Natural killer cell (primary cell): ENCODE measurements around the gene TTC21B. TPM values are rescaled to one million over a fixed set of nuclear protein-coding genes. Genes with fewer than 3 reads are reported as not detected.
"Not testable (repeated sequence)": the region's sequence is repeated elsewhere in the genome, so short reads cannot be mapped to it uniquely, and the experiment has no call there.

ENCODE experiments used
- ATAC-seq, 3 donors: fragments of 150-1000 bp in 2 of 3; fragments of 200-7000 bp in 1 of 3; cut with Tn5 transposase; 1 replicate in 1 of 3; 2 replicates in 2 of 3; pipeline ENCODE4 v1.10.0; 2021; ENCODE audit warnings: mild to moderate bottlenecking in 2 of 3, moderate library complexity in 2 of 3
- DNase-seq, 2 donors: peaks; one replicate each; pipeline versions ENCODE4 v3.0.0 to v3.0.0-alpha.2; 2013 to 2021; ENCODE audit warnings: mixed read lengths in 1 of 2
- H3K27ac ChIP-seq: one replicate; pipeline ENCODE4 v1.5.1; 2013; ENCODE audit warnings: mild to moderate bottlenecking, low read length
- H3K27me3 ChIP-seq: one replicate; pipeline ENCODE4 v1.6.1; 2013; ENCODE audit warnings: low read length; ENCODE audit not compliant: control insufficient read depth, insufficient read depth
- H3K36me3 ChIP-seq: one replicate; pipeline ENCODE4 v1.6.1; 2013; ENCODE audit warnings: low read length; ENCODE audit not compliant: control insufficient read depth, insufficient read depth
- H3K4me1 ChIP-seq: one replicate; pipeline ENCODE4 v1.6.1; 2013; ENCODE audit warnings: low read length; ENCODE audit not compliant: control insufficient read depth, insufficient read depth
- H3K4me3 ChIP-seq: one replicate; pipeline ENCODE4 v1.5.1; 2013; ENCODE audit warnings: low read length
- H3K9me3 ChIP-seq: one replicate; pipeline ENCODE4 v1.6.1; 2013; ENCODE audit warnings: low read length; ENCODE audit not compliant: control insufficient read depth, insufficient read depth
- H3K27ac Mint-ChIP-seq, 2 donors: one replicate each; pipeline ENCODE4 v1.8.0; 2022; ENCODE audit warnings: mild to moderate bottlenecking in 2 of 2, mixed read lengths in 2 of 2, moderate library complexity in 1 of 2
- H3K27me3 Mint-ChIP-seq, 2 donors: one replicate each; pipeline ENCODE4 v1.8.0; 2022; ENCODE audit warnings: low read depth in 2 of 2, mixed read lengths in 2 of 2
- H3K36me3 Mint-ChIP-seq: one replicate; pipeline ENCODE4 v1.8.0; 2022; ENCODE audit warnings: mixed read lengths
- H3K4me1 Mint-ChIP-seq, 2 donors: one replicate each; pipeline ENCODE4 v1.8.0; 2022; ENCODE audit warnings: mixed read lengths in 2 of 2
- H3K4me3 Mint-ChIP-seq: one replicate; pipeline ENCODE4 v1.8.0; 2022; ENCODE audit warnings: mild to moderate bottlenecking, moderate library complexity, mixed read lengths
- H3K9me3 Mint-ChIP-seq, 2 donors: one replicate each; pipeline ENCODE4 v1.8.0; 2022; ENCODE audit warnings: mixed read lengths in 2 of 2
- CTCF ChIP-seq: fragments of 200-600 bp; IDR thresholded peaks from one replicate; pipeline ENCODE4 v1.8.0; 2022; ENCODE audit warnings: antibody characterized with exemption
- WGBS: methylation state at CpG from one replicate; pipeline ENCODE4 v1.1.7; 2013; ENCODE audit warnings: missing lambda C conversion rate; ENCODE audit not compliant: insufficient coverage; 5-methylcytosine and 5-hydroxymethylcytosine counted together
- intact Hi-C: fragments of 100-400 bp; cut with micrococcal nuclease; formaldehyde crosslinking; loops from one replicate; pipeline ENCODE4 v1.14.2; 2022
- total RNA-seq, 4 donors: library from RNA; stranded (reverse); fragments of 120-200 nt in 1 of 4; gene quantifications; one replicate each; pipeline versions ENCODE4 v1.2.3 to v1.2.4, GENCODE V29; 2013 to 2022

Gene TTC21B
- total RNA-seq, 3 donors from 2014 or later (not counting 1 experiment from before 2014, with no cell fraction given), result 31.7 to 40.1 (median 34.3) TPM

GRCh38 chr2:165863810-165864261 is 89.7 kb downstream of the TTC21B start:
- H3K27me3 Mint-ChIP-seq, result no peaks in the 10 kb centered on the region
- Histone ChIP-seq H3K4me1 (no peaks in the 10 kb centered on the region), H3K27me3 (no peaks in the 10 kb centered on the region), H3K36me3 (no peaks in the 10 kb centered on the region), H3K27ac (no peak overlapping the region), H3K9me3 (peaks cover 4% of the 10 kb centered on the region), H3K4me3 (no peak overlapping the region)
- H3K36me3 Mint-ChIP-seq, result peaks cover 7% of the 10 kb centered on the region
- ATAC-seq, result no peak
- intact Hi-C loops, result loop anchor here (10.0 kb wide), 1 partner anchor 119 kb away; no protein-coding TSS in a partner anchor
- H3K9me3 Mint-ChIP-seq, result peaks cover 3 to 5% of the 10 kb centered on the region in 2 donors
- no peak for DNase-seq
- TF ChIP-seq CTCF, result no peak
- no peak overlapping the region for H3K4me3 Mint-ChIP-seq
- H3K4me1 Mint-ChIP-seq, result peaks cover 0 to 3% of the 10 kb centered on the region in 2 donors
- 85% methylated on average over 5 of the region's 5 CpGs for WGBS
- H3K27ac Mint-ChIP-seq, result no peak overlapping the region

GRCh38 chr2:165861083-165861482 is 92.5 kb downstream of the TTC21B start:
- 95% methylated on average over 2 of the region's 2 CpGs for WGBS
- H3K4me3 Mint-ChIP-seq, DNase-seq, H3K27me3 ChIP-seq, H3K27ac Mint-ChIP-seq, ATAC-seq, H3K9me3 Mint-ChIP-seq, H3K27ac ChIP-seq, H3K9me3 ChIP-seq, H3K36me3 ChIP-seq, H3K27me3 Mint-ChIP-seq, H3K4me1 Mint-ChIP-seq, H3K4me1 ChIP-seq, H3K4me3 ChIP-seq: not testable (repeated sequence)
- intact Hi-C loops, result loop anchor here (10.0 kb wide), 1 partner anchor 116 kb away; no protein-coding TSS in a partner anchor
- peaks cover 14% of the 10 kb centered on the region for H3K36me3 Mint-ChIP-seq

GRCh38 chr2:165859723-165860122 is 93.9 kb downstream of the TTC21B start:
- H3K27me3 Mint-ChIP-seq, H3K4me1 ChIP-seq, H3K9me3 Mint-ChIP-seq, ATAC-seq, H3K36me3 ChIP-seq, H3K27ac ChIP-seq, H3K4me1 Mint-ChIP-seq, DNase-seq, H3K9me3 ChIP-seq, H3K27ac Mint-ChIP-seq, H3K27me3 ChIP-seq, H3K4me3 Mint-ChIP-seq, H3K4me3 ChIP-seq: not testable (repeated sequence)
- 91% methylated on average over 2 of the region's 2 CpGs for WGBS
- intact Hi-C loops, result loop anchor here (10.0 kb wide), 1 partner anchor 115 kb away; no protein-coding TSS in a partner anchor
- H3K36me3 Mint-ChIP-seq, result peaks cover 14% of the 10 kb centered on the region

GRCh38 chr2:165857876-165858275 is 95.7 kb downstream of the TTC21B start:
- Mint-ChIP-seq H3K27me3 (no peaks in the 10 kb centered on the region), H3K9me3 (peaks cover 8 to 11% of the 10 kb centered on the region in 2 donors), H3K36me3 (peaks cover 23% of the 10 kb centered on the region), H3K27ac (no peak overlapping the region), H3K4me1 (no peaks in the 10 kb centered on the region), H3K4me3 (no peak overlapping the region)
- Histone ChIP-seq H3K4me1 (no peaks in the 10 kb centered on the region), H3K27ac (no peak overlapping the region), H3K36me3 (no peaks in the 10 kb centered on the region), H3K4me3 (no peak overlapping the region), H3K27me3 (no peaks in the 10 kb centered on the region), H3K9me3 (peaks cover 9% of the 10 kb centered on the region)
- DNase-seq, result no peak
- intact Hi-C loops, result no loop called here
- ATAC-seq, result no peak
- no peak for TF ChIP-seq CTCF
- 92% methylated on average over 1 of the region's 1 CpG for WGBS
